Body of pancreas (tissue), 4 donors: Measurements from ENCODE around the gene SH2B2.

Experiments used
- CTCF ChIP-seq, 7 experiments: fragments of 450-650 bp in 4 of 7; fragments of 200-600 bp in 3 of 7; sonication (generic) in 3 of 7; IDR thresholded peaks; one replicate each; pipeline ENCODE4 v1.5.1; 2016 to 2019; ENCODE audit warnings: antibody characterized with exemption in 7 of 7
- POLR2A ChIP-seq, 3 donors: fragments of 450-650 bp; IDR thresholded peaks; one replicate each; pipeline ENCODE4 v1.6.1; 2016; ENCODE audit warnings: antibody characterized with exemption in 3 of 3, mild to moderate bottlenecking in 2 of 3

DNA sequence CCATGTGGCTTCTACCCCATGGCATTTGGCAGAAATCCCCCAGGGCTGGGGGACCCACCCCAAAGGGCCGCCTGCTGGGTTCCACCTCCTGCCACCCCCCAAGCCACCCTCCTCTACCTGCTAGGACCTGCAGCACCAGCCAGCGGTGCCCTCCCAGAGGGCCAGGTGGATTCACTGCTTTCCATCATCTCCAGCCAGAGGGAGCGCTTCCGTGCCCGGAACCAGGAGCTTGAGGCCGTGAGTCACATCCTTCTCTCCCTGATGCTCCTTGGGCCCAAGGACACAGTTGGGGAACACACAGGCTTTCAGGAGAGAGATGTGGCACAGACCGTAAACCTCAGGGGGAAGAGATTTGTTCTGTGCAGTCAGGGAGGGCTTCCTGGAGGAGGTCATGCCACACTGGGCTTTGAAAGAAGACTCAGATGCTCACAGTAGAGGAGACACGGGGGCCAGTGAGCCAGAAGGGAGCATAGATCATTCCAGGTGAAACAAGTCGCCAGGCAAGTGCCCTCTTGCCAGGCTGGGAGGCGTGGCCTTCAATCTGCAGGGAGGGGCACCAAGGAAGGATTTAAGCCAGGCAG is 11.5 kb upstream of the SH2B2 start:
- TF ChIP-seq CTCF (IDR thresholded peaks at IDR 0.05) (no peak), POLR2A (IDR thresholded peaks at IDR 0.05) (no peak)
